ENCODE measurements around the gene RLF. TPM values are rescaled to one million over a fixed set of nuclear protein-coding genes. Genes with fewer than 3 reads are reported as not detected.

Gene RLF
- total RNA-seq, 4 donors from 2014 or later, result 13.7 to 27.7 (median 21.7) TPM

GRCh38 chr1:40257688-40258444 lies 96.7 kb downstream of the RLF start, which contains the start of gene ZMPSTE24:
Gene ZMPSTE24 (plus strand): TSS chr1:40258236. CDS start chr1:40258272, 36 bp downstream.
- peak in 1 of 3 donors; percentile 23 for TF ChIP-seq CTCF (IDR thresholded peaks at IDR 0.05)
- ATAC-seq (ENCODE audit: low FRiP score) (peak; percentile 98), DNase-seq (ENCODE audit: low spot score) (peak; percentile 78)

- ATAC-seq (ENCODE audit: low FRiP score), result no peak
- no peak for TF ChIP-seq CTCF (IDR thresholded peaks at IDR 0.05)
- no peak for DNase-seq (ENCODE audit: low spot score)
Measured at GRCh38 chr1:40258445-40258769, 97.2 kb downstream of the RLF start.

GRCh38 chr1:40264354-40264781 lies 103.2 kb downstream of the RLF start:
- no peak for TF ChIP-seq CTCF (IDR thresholded peaks at IDR 0.05)
- DNase-seq (ENCODE audit: low spot score) (no peak), ATAC-seq (ENCODE audit: low FRiP score) (no peak)

- no peak for TF ChIP-seq CTCF (IDR thresholded peaks at IDR 0.05)
- no peak for ATAC-seq (ENCODE audit: low FRiP score)
- no peak for DNase-seq (ENCODE audit: low spot score)
Measured at GRCh38 chr1:40265298-40265697, 104.1 kb downstream of the RLF start.

GRCh38 chr1:40265919-40266318 lies 104.7 kb downstream of the RLF start:
- no peak for ATAC-seq (ENCODE audit: low FRiP score)
- no peak for DNase-seq (ENCODE audit: low spot score)
- TF ChIP-seq CTCF (IDR thresholded peaks at IDR 0.05), result no peak

GRCh38 chr1:40266786-40267535 lies 105.8 kb downstream of the RLF start:
- no peak for ATAC-seq (ENCODE audit: low FRiP score)
- TF ChIP-seq CTCF (IDR thresholded peaks at IDR 0.05), result no peak
- DNase-seq (ENCODE audit: low spot score), result no peak

Data from omental fat pad (tissue), 4 donors.